Measurements from ENCODE around the gene MOB2. TPM values are rescaled to one million over a fixed set of nuclear protein-coding genes. Genes with fewer than 3 reads are reported as not detected.

The MOB2 gene
- total RNA-seq, 1 experiment from 2014 or later, result 22.7 TPM

DNA sequence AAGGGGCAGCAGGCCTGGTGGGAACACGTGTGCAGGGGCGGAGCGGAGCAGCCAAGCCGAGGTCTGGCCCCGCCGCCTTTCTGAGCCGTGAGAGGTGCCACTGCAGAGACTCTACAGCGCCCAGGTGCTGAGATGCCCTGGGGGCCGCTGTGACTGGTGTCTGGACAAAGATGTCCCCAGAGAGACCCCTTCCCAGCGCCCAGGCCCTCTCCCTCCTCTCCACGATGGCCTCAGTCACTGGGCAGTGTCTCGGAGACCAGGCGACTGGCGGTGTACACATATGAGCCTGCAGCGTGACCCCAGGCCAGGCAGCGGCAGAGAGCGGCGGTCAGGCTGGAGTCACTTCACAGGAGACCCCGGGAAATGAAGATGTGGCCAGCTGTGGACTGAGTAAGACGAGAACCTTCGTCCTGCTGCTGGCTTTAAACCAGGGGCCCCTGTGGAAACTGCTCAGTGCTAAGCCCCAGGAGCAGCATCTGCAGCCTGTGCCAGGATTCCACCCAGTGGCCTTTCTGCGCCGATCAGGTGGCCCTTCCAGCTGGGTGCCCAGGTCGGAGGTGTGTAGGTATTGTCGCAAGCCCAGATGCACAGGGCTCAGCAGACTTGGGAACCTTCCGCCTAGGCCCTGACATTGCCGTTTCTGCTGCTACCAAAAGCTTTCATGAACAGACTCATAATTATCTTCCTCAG, 34.7 kb downstream of the MOB2 start:
- Mint-ChIP-seq H3K36me3 (ENCODE audit: insufficient read depth in 1 of 3, low read depth in 3 of 3) (peaks cover 0 to 6% (median 6%) of the 10 kb centered on the region in 3 experiments; a peak in 3 of 7 replicates), H3K27ac (no peak overlapping the region), H3K4me3 (no peak overlapping the region), H3K4me1 (0 out of 4 replicates have a peak, but pooled peaks cover 0 to 4% of the 10 kb centered on the region in 2 experiments), H3K9me3 (no peaks in the 10 kb centered on the region), H3K27me3 (ENCODE audit: low read depth) (no peaks in the 10 kb centered on the region)
- H3K9ac ChIP-seq (ENCODE audit: extremely low read depth, insufficient read length, low read length), result no peak overlapping the region
- WGBS (ENCODE audit: extremely low coverage, insufficient read length, low lambda C conversion rate), result no CpG with 5 or more reads among the region's 27 CpGs
- no peak overlapping the region for H3K4me2 ChIP-seq (ENCODE audit: insufficient read depth, insufficient read length, low read length)
- no peak overlapping the region for H2BK12ac ChIP-seq (ENCODE audit: insufficient read length, low read depth, low read length)
- H3K27ac ChIP-seq (ENCODE audit: insufficient read length, low read depth, low read length), result no peak overlapping the region
- H3K56ac ChIP-seq (ENCODE audit: insufficient read length, low read depth, low read length), result no peak overlapping the region
- no peaks in the 10 kb centered on the region for H3K79me2 ChIP-seq (ENCODE audit: insufficient read depth, low read length)
- no peaks in the 10 kb centered on the region for H3K79me1 ChIP-seq (ENCODE audit: insufficient read depth, low read depth, low read length, poor library complexity, severe bottlenecking)
- no peak overlapping the region for H4K8ac ChIP-seq (replicated peaks; ENCODE audit: insufficient read length, low read depth, low read length)
- peaks cover 4% of the 10 kb centered on the region for H4K20me1 ChIP-seq (ENCODE audit: control insufficient read depth, insufficient read depth, insufficient read length)
- no peak overlapping the region for H3T11ph ChIP-seq (ENCODE audit: low read length)
- H3K4me1 ChIP-seq (ENCODE audit: insufficient read depth, low read length), result no peaks in the 10 kb centered on the region
- H4K91ac ChIP-seq (ENCODE audit: insufficient read length, low read depth, low read length), result no peak overlapping the region
- no peak overlapping the region for H2BK5ac ChIP-seq (ENCODE audit: insufficient read length, low read length)
- H3K14ac ChIP-seq (ENCODE audit: insufficient read depth, low read length), result no peak overlapping the region
- no peak overlapping the region for H2BK20ac ChIP-seq (ENCODE audit: low read depth, low read length, poor library complexity, severe bottlenecking)
- no peak overlapping the region for H2BK15ac ChIP-seq (ENCODE audit: low read depth, low read length)
- no peak for TF ChIP-seq CTCF (conservative IDR thresholded peaks at IDR 0.05)
- DNase-seq, result no peak
- H3K9me3 ChIP-seq (ENCODE audit: control insufficient read depth, low read depth, low read length), result no peaks in the 10 kb centered on the region
- no peak overlapping the region for H2BK120ac ChIP-seq (ENCODE audit: low read depth, low read length, poor library complexity, severe bottlenecking)
- no peak overlapping the region for H3K23ac ChIP-seq (ENCODE audit: insufficient read length, low read depth, low read length)
- H4K5ac ChIP-seq (ENCODE audit: insufficient read length, low read depth, low read length), result no peak overlapping the region
- no peak overlapping the region for H3K18ac ChIP-seq (ENCODE audit: insufficient read length, low read depth, low read length)
- no peaks in the 10 kb centered on the region for H3K27me3 ChIP-seq (ENCODE audit: insufficient read depth, low read length)
- H3K4ac ChIP-seq (ENCODE audit: low read depth, low read length), result no peak overlapping the region
- no peak overlapping the region for H2AFZ ChIP-seq (ENCODE audit: low read length)
- H2AK5ac ChIP-seq (ENCODE audit: insufficient read length, low read length), result no peak overlapping the region
- H3K23me2 ChIP-seq (ENCODE audit: insufficient read length, low read depth, low read length, poor library complexity, severe bottlenecking), result no peaks in the 10 kb centered on the region
